Fibroblast of upper back skin (primary cell): ENCODE results near the gene KNDC1.

Source experiments
- DNase-seq: peaks from one replicate; pipeline ENCODE4 v3.0.0-alpha.2; 2013

The KNDC1 gene

GRCh38 chr10:133245439-133246235 lies 85.6 kb downstream of the KNDC1 start:
- DNase-seq = no peak

GRCh38 chr10:133246236-133246626 lies 86.2 kb downstream of the KNDC1 start:
- DNase-seq = no peak

- no peak for DNase-seq
Measured at GRCh38 chr10:133247681-133248333, 87.8 kb downstream of the KNDC1 start.

- DNase-seq = no peak
Measured at GRCh38 chr10:133248334-133248715, 88.3 kb downstream of the KNDC1 start.

- no peak for DNase-seq
Measured at GRCh38 chr10:133249094-133249780, 89.2 kb downstream of the KNDC1 start.

- no peak for DNase-seq
Measured at GRCh38 chr10:133249975-133250754, 90.1 kb downstream of the KNDC1 start.

GRCh38 chr10:133251388-133252222 lies 91.6 kb downstream of the KNDC1 start:
- no peak for DNase-seq

- DNase-seq = no peak
Measured at GRCh38 chr10:133252223-133252552, 92.2 kb downstream of the KNDC1 start.

- DNase-seq = no peak
Measured at GRCh38 chr10:133253361-133253955, 93.4 kb downstream of the KNDC1 start.

- no peak for DNase-seq
Measured at GRCh38 chr10:133254421-133255120, 94.6 kb downstream of the KNDC1 start.

- no peak for DNase-seq
Measured at GRCh38 chr10:133255323-133255722, 95.3 kb downstream of the KNDC1 start.

- peak; percentile 20 for DNase-seq
Measured at GRCh38 chr10:133257489-133258065, 97.6 kb downstream of the KNDC1 start.

GRCh38 chr10:133258066-133258817 lies 98.2 kb downstream of the KNDC1 start:
- no peak for DNase-seq

- DNase-seq = peak; percentile 97
Measured at GRCh38 chr10:133258818-133259601, 99.0 kb downstream of the KNDC1 start.

GRCh38 chr10:133259602-133259989 lies 99.6 kb downstream of the KNDC1 start:
- no peak for DNase-seq

- no peak for DNase-seq
Measured at GRCh38 chr10:133260895-133261725, 101.1 kb downstream of the KNDC1 start.

GRCh38 chr10:133261726-133262325 lies 101.8 kb downstream of the KNDC1 start:
- DNase-seq = peak; percentile 72

GRCh38 chr10:133262696-133263095 lies 102.7 kb downstream of the KNDC1 start:
- DNase-seq = no peak
